Adrenal gland (tissue), 5 donors: ENCODE measurements around the gene SMYD5.

Experiments
- POLR2A ChIP-seq, 2 donors: fragments of 450-650 bp; IDR thresholded peaks; one replicate each; pipeline ENCODE4 v1.6.1; 2017; ENCODE audit warnings: antibody characterized with exemption in 2 of 2, mild to moderate bottlenecking in 2 of 2, moderate library complexity in 1 of 2
- TF ChIP-seq, protein P1 (sequence below), 6 experiments: fragments of 450-650 bp in 4 of 6; fragments of 200-600 bp in 2 of 6; sonication (generic) in 1 of 6; IDR thresholded peaks; 1 replicate in 5 of 6; 2 replicates in 1 of 6; pipeline versions ENCODE4 v1.5.1 to v1.8.0; 2016 to 2021; ENCODE audit warnings: antibody characterized with exemption in 6 of 6, mild to moderate bottlenecking in 2 of 6, moderate library complexity in 1 of 6
- donor health status: DM: no; HTN: no; CAD: no.

DNA sequence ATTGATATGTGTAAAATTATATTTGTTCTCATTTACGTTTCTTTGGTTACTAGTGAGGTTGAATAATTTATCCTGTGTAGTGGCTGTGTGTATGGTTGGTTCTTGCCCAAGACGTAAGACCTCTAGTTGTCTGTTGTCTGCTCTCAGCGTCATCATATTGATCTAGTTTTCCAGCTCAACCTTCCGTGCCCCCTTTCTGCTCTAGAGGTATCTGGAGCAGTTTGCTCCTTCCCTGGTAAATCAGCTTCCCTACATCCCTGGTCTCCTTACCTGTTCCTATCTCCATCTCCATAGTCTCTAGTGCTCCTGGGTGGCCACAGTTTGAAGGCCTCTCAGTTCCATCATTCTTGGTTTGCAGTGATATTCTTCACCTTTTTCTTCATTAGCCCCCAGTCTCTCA is 1.2 kb downstream of the SMYD5 start:
- TF ChIP-seq, protein P1, sequence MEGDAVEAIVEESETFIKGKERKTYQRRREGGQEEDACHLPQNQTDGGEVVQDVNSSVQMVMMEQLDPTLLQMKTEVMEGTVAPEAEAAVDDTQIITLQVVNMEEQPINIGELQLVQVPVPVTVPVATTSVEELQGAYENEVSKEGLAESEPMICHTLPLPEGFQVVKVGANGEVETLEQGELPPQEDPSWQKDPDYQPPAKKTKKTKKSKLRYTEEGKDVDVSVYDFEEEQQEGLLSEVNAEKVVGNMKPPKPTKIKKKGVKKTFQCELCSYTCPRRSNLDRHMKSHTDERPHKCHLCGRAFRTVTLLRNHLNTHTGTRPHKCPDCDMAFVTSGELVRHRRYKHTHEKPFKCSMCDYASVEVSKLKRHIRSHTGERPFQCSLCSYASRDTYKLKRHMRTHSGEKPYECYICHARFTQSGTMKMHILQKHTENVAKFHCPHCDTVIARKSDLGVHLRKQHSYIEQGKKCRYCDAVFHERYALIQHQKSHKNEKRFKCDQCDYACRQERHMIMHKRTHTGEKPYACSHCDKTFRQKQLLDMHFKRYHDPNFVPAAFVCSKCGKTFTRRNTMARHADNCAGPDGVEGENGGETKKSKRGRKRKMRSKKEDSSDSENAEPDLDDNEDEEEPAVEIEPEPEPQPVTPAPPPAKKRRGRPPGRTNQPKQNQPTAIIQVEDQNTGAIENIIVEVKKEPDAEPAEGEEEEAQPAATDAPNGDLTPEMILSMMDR (IDR thresholded peaks at IDR 0.05), result no peak
- TF ChIP-seq POLR2A (IDR thresholded peaks at IDR 0.05), result no peak
